Measurements from ENCODE around the gene GRIFIN. TPM values are rescaled to one million over a fixed set of nuclear protein-coding genes. Genes with fewer than 3 reads are reported as not detected.

GRIFIN gene
- total RNA-seq, result not detected in 2 replicates
- not detected in 2 replicates for polyA plus RNA-seq

- H2AFZ ChIP-seq, result no peak within 1 kb of the TSS
- H3K4me2 ChIP-seq, result no peak within 1 kb of the TSS
- no peaks in the 10 kb centered on the region for H4K20me1 ChIP-seq (ENCODE audit: insufficient read depth, poor library complexity, severe bottlenecking)
- H3K27ac ChIP-seq, result no peak within 1 kb of the TSS
- no peaks in the 10 kb centered on the region for H3K27me3 ChIP-seq
- H3K36me3 ChIP-seq (replicated peaks; ENCODE audit: insufficient read depth, low read depth), result no peaks in the 10 kb centered on the region
- DNase-seq (ENCODE audit: low spot score), result no peak
- 93% methylated on average over 6 of the region's 16 CpGs for WGBS (ENCODE audit: low lambda C conversion rate, missing lambda C conversion rate)
- no peaks in the 10 kb centered on the region for H3K9me2 ChIP-seq (replicated peaks; ENCODE audit: insufficient read depth)
- H3K9me3 ChIP-seq (ENCODE audit: low read depth), result no peaks in the 10 kb centered on the region
- no peaks in the 10 kb centered on the region for H3K79me2 ChIP-seq
- TF ChIP-seq EZH2 (IDR thresholded peaks at IDR 0.05; ENCODE audit: borderline replicate concordance) (no peak), EZH2phosphoT487 (IDR thresholded peaks at IDR 0.05; ENCODE audit: low read depth, severe bottlenecking, unreplicated experiment) (no peak)
- TF ChIP-seq, protein P1, sequence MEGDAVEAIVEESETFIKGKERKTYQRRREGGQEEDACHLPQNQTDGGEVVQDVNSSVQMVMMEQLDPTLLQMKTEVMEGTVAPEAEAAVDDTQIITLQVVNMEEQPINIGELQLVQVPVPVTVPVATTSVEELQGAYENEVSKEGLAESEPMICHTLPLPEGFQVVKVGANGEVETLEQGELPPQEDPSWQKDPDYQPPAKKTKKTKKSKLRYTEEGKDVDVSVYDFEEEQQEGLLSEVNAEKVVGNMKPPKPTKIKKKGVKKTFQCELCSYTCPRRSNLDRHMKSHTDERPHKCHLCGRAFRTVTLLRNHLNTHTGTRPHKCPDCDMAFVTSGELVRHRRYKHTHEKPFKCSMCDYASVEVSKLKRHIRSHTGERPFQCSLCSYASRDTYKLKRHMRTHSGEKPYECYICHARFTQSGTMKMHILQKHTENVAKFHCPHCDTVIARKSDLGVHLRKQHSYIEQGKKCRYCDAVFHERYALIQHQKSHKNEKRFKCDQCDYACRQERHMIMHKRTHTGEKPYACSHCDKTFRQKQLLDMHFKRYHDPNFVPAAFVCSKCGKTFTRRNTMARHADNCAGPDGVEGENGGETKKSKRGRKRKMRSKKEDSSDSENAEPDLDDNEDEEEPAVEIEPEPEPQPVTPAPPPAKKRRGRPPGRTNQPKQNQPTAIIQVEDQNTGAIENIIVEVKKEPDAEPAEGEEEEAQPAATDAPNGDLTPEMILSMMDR (IDR thresholded peaks at IDR 0.05; ENCODE audit: poor library complexity), result no peak
- H3K4me3 ChIP-seq, result no peak within 1 kb of the TSS
- no peaks in the 10 kb centered on the region for H3K4me1 ChIP-seq (ENCODE audit: insufficient read depth)
These were observed at the start of gene GRIFIN for GRCh38 chr7:2476298-2476697. TSS of gene GRIFIN (minus strand) at chr7:2476398. CDS start at chr7:2476383, 15 bp downstream.

DNA sequence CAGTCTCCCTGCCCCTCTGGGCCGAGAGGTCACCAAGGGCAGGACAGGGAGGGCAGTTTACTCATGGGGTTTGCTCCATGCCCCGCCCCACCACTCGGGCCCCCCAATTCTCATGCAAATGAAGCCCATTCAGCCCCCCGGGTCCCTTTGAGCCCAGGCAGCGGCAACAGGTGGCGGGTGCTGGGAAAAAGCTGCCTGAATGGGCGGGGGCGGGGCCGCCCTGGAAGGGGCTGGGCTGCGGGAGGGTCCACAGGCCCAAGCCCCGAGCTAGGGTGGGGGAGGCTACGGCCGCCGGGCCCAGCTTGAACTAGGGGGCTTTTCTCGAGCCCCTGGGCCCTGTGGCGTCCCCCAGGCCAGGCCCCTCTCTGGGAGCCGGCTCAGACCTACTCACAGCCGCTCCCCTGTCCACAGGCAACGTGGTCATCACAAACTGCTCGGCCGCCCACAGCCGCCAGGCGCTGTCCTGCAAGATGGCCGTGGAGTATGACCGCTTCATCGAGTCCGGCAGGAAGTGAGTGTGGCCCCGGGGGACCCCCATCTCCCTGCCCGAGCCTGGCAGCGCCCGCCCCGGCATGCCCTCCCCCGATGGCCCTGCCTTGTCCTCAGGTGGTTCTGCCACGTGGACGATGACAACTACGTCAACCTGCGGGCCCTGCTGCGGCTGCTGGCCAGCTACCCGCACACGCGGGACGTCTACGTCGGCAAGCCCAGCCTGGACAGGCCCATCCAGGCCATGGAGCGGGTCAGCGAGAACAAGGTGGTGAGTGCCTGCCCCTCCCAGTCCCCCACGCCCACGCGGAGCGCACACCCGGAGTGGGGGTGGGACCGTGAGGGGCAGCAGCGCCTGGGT lies 48.8 kb upstream of the GRIFIN start:
- 88% methylated on average over 33 of the region's 53 CpGs for WGBS (ENCODE audit: low lambda C conversion rate, missing lambda C conversion rate)
- no peak for DNase-seq (ENCODE audit: low spot score)
- no peaks in the 10 kb centered on the region for H3K9me2 ChIP-seq (replicated peaks; ENCODE audit: insufficient read depth)
- no peaks in the 10 kb centered on the region for H3K9me3 ChIP-seq (ENCODE audit: low read depth)
- TF ChIP-seq, protein P1 (IDR thresholded peaks at IDR 0.05; ENCODE audit: poor library complexity), result no peak
- TF ChIP-seq EZH2phosphoT487 (IDR thresholded peaks at IDR 0.05; ENCODE audit: low read depth, severe bottlenecking, unreplicated experiment), result no peak
- no peak for TF ChIP-seq EZH2 (IDR thresholded peaks at IDR 0.05; ENCODE audit: borderline replicate concordance)
- peaks cover 9% of the 10 kb centered on the region for H3K27me3 ChIP-seq
- H3K36me3 ChIP-seq (replicated peaks; ENCODE audit: insufficient read depth, low read depth), result no peaks in the 10 kb centered on the region
- peaks cover 3% of the 10 kb centered on the region for H4K20me1 ChIP-seq (ENCODE audit: insufficient read depth, poor library complexity, severe bottlenecking)
- peak overlapping the region; percentile 49 for H3K4me2 ChIP-seq
- H3K27ac ChIP-seq, result peak overlapping the region; percentile 89
- peaks cover 55% of the 10 kb centered on the region for H3K4me1 ChIP-seq (ENCODE audit: insufficient read depth)
- H3K4me3 ChIP-seq, result no peak overlapping the region
- peaks cover 6% of the 10 kb centered on the region for H3K79me2 ChIP-seq
- no peak overlapping the region for H2AFZ ChIP-seq

- Histone ChIP-seq H3K79me2 (peaks cover 6% of the 10 kb centered on the region), H3K9me3 (ENCODE audit: low read depth) (no peaks in the 10 kb centered on the region), H3K27ac (peak overlapping the region; percentile 89), H3K27me3 (peaks cover 9% of the 10 kb centered on the region), H4K20me1 (ENCODE audit: insufficient read depth, poor library complexity, severe bottlenecking) (peaks cover 3% of the 10 kb centered on the region), H3K4me1 (ENCODE audit: insufficient read depth) (peaks cover 47% of the 10 kb centered on the region), H3K36me3 (replicated peaks; ENCODE audit: insufficient read depth, low read depth) (no peaks in the 10 kb centered on the region), H3K4me2 (peak overlapping the region; percentile 81), H3K9me2 (replicated peaks; ENCODE audit: insufficient read depth) (no peaks in the 10 kb centered on the region), H3K4me3 (no peak overlapping the region), H2AFZ (no peak overlapping the region)
- TF ChIP-seq, protein P1 (IDR thresholded peaks at IDR 0.05; ENCODE audit: poor library complexity), result no peak
- no peak for TF ChIP-seq EZH2 (IDR thresholded peaks at IDR 0.05; ENCODE audit: borderline replicate concordance)
- TF ChIP-seq EZH2phosphoT487 (IDR thresholded peaks at IDR 0.05; ENCODE audit: low read depth, severe bottlenecking, unreplicated experiment), result no peak
- DNase-seq (ENCODE audit: low spot score), result peak; percentile 87
- WGBS (ENCODE audit: low lambda C conversion rate, missing lambda C conversion rate), result 55% methylated on average over 30 of the region's 51 CpGs
These were observed 48.0 kb upstream of the GRIFIN start for GRCh38 chr7:2523941-2524807.

Measured in hepatocyte (in vitro differentiated cells).